WTC11 (cell line): ENCODE measurements around the gene MTTP. TPM values are rescaled to one million over a fixed set of nuclear protein-coding genes. Genes with fewer than 3 reads are reported as not detected.

ENCODE experiments used
- ATF3 ChIP-seq: sonication (generic); formaldehyde crosslinking; conservative IDR thresholded peaks from 2 replicates; pipeline ENCODE4 v1.8.1; 2022; ENCODE audit warnings: mild to moderate bottlenecking, missing genetic modification reagents
- CDX4 ChIP-seq: fragments of 250-450 bp; sonication (Bioruptor Pico); IDR thresholded peaks from 2 replicates; pipeline ENCODE4 v1.9.0; 2021; ENCODE audit warnings: moderate library complexity, mild to moderate bottlenecking, inconsistent platforms, borderline replicate concordance
- CREB1 ChIP-seq: sonication (generic); formaldehyde crosslinking; IDR thresholded peaks from 2 replicates; pipeline ENCODE4 v1.8.0; 2023; ENCODE audit warnings: mild to moderate bottlenecking, missing genetic modification reagents
- CREM ChIP-seq: sonication (generic); formaldehyde crosslinking; IDR thresholded peaks from 2 replicates; pipeline ENCODE4 v1.8.1; 2022; ENCODE audit warnings: mild to moderate bottlenecking, missing genetic modification reagents, moderate library complexity
- ELF4 ChIP-seq: sonication (generic); formaldehyde crosslinking; IDR thresholded peaks from 2 replicates; pipeline ENCODE4 v1.8.1; 2022; ENCODE audit warnings: low read depth, mild to moderate bottlenecking, moderate library complexity, missing genetic modification reagents
- GABPB1 ChIP-seq: sonication (generic); formaldehyde crosslinking; IDR thresholded peaks from 2 replicates; pipeline ENCODE4 v1.8.1; 2023; ENCODE audit warnings: mild to moderate bottlenecking, missing genetic modification reagents
- GTF2I ChIP-seq: fragments of 250-450 bp; sonication (Bioruptor Pico); conservative IDR thresholded peaks from 2 replicates; pipeline ENCODE4 v1.4.0; 2021; ENCODE audit warnings: mild to moderate bottlenecking
- IRF1 ChIP-seq: sonication (generic); formaldehyde crosslinking; IDR thresholded peaks from 2 replicates; pipeline ENCODE4 v1.8.0; 2023; ENCODE audit warnings: missing genetic modification reagents
- KAT7 ChIP-seq: sonication (generic); formaldehyde crosslinking; IDR thresholded peaks from 2 replicates; pipeline ENCODE4 v1.8.1; 2023; ENCODE audit warnings: missing genetic modification reagents, mild to moderate bottlenecking, borderline replicate concordance
- MXD4 ChIP-seq: fragments of 250-450 bp; sonication (Bioruptor Pico); IDR thresholded peaks from 2 replicates; pipeline ENCODE4 v1.8.0; 2021; ENCODE audit warnings: mild to moderate bottlenecking, moderate library complexity, borderline replicate concordance
- RELA ChIP-seq: sonication (generic); formaldehyde crosslinking; IDR thresholded peaks from 2 replicates; pipeline ENCODE4 v1.8.1; 2022; ENCODE audit warnings: missing genetic modification reagents, mild to moderate bottlenecking, borderline replicate concordance
- SMAD3 ChIP-seq: sonication (generic); formaldehyde crosslinking; IDR thresholded peaks from 2 replicates; pipeline ENCODE4 v1.8.0; 2022; ENCODE audit warnings: missing genetic modification reagents, mild to moderate bottlenecking, borderline replicate concordance
- TEAD4 ChIP-seq: sonication (generic); formaldehyde crosslinking; IDR thresholded peaks from 2 replicates; pipeline ENCODE4 v1.8.0; 2022; ENCODE audit warnings: mild to moderate bottlenecking, missing genetic modification reagents
- USF1 ChIP-seq: sonication (generic); formaldehyde crosslinking; IDR thresholded peaks from 2 replicates; pipeline ENCODE4 v1.8.0; 2022; ENCODE audit warnings: mild to moderate bottlenecking, missing genetic modification reagents
- ZNF138 ChIP-seq: sonication (generic); formaldehyde crosslinking; conservative IDR thresholded peaks from 2 replicates; pipeline ENCODE4 v1.8.1; 2022; ENCODE audit warnings: mild to moderate bottlenecking, moderate library complexity, missing genetic modification reagents
- ZNF219 ChIP-seq: sonication (generic); formaldehyde crosslinking; IDR thresholded peaks from 2 replicates; pipeline ENCODE4 v1.8.0; 2023; ENCODE audit warnings: missing genetic modification reagents, mild to moderate bottlenecking, borderline replicate concordance
- ZNF232 ChIP-seq: sonication (generic); formaldehyde crosslinking; IDR thresholded peaks from 2 replicates; pipeline ENCODE4 v1.8.0; 2022; ENCODE audit warnings: mild to moderate bottlenecking, missing genetic modification reagents
- total RNA-seq: library from RNA; stranded (reverse); gene quantifications from 3 replicates; pipeline ENCODE4 v1.2.3, GENCODE V29; 2021
- TF ChIP-seq, protein P1 (sequence below): sonication (generic); formaldehyde crosslinking; IDR thresholded peaks from 2 replicates; pipeline ENCODE4 v1.8.0; 2023; ENCODE audit warnings: missing genetic modification reagents, mild to moderate bottlenecking, borderline replicate concordance
- TF ChIP-seq, protein P2 (sequence below): sonication (generic); formaldehyde crosslinking; IDR thresholded peaks from 2 replicates; pipeline ENCODE4 v1.8.1; 2022; ENCODE audit warnings: mild to moderate bottlenecking, moderate library complexity, missing genetic modification reagents

The MTTP gene
- total RNA-seq, 1 experiment from 2014 or later = 0.26 TPM

- TF ChIP-seq, protein P1, sequence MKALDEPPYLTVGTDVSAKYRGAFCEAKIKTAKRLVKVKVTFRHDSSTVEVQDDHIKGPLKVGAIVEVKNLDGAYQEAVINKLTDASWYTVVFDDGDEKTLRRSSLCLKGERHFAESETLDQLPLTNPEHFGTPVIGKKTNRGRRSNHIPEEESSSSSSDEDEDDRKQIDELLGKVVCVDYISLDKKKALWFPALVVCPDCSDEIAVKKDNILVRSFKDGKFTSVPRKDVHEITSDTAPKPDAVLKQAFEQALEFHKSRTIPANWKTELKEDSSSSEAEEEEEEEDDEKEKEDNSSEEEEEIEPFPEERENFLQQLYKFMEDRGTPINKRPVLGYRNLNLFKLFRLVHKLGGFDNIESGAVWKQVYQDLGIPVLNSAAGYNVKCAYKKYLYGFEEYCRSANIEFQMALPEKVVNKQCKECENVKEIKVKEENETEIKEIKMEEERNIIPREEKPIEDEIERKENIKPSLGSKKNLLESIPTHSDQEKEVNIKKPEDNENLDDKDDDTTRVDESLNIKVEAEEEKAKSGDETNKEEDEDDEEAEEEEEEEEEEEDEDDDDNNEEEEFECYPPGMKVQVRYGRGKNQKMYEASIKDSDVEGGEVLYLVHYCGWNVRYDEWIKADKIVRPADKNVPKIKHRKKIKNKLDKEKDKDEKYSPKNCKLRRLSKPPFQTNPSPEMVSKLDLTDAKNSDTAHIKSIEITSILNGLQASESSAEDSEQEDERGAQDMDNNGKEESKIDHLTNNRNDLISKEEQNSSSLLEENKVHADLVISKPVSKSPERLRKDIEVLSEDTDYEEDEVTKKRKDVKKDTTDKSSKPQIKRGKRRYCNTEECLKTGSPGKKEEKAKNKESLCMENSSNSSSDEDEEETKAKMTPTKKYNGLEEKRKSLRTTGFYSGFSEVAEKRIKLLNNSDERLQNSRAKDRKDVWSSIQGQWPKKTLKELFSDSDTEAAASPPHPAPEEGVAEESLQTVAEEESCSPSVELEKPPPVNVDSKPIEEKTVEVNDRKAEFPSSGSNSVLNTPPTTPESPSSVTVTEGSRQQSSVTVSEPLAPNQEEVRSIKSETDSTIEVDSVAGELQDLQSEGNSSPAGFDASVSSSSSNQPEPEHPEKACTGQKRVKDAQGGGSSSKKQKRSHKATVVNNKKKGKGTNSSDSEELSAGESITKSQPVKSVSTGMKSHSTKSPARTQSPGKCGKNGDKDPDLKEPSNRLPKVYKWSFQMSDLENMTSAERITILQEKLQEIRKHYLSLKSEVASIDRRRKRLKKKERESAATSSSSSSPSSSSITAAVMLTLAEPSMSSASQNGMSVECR (CRISPR knock-in tag) = 0 out of 2 replicates have a peak, but pooled peaks have one; percentile 76
- TF ChIP-seq IRF1 (CRISPR knock-in tag) (no peak), RELA (CRISPR knock-in tag) (no peak), ZNF232 (CRISPR knock-in tag) (no peak), TEAD4 (peak; percentile 25; the same call in 1 of the 2 replicates), USF1 (CRISPR knock-in tag) (0 out of 2 replicates have a peak, but pooled peaks have one; percentile 47), SMAD3 (CRISPR knock-in tag) (no peak), GABPB1 (peak; percentile 68), ZNF219 (CRISPR knock-in tag) (no peak), CDX4 (CRISPR knock-in tag) (no peak), ZNF138 (CRISPR knock-in tag) (no peak), KAT7 (CRISPR knock-in tag) (no peak), MXD4 (no peak), CREB1 (CRISPR knock-in tag) (peak; percentile 75; the same call in 1 of the 2 replicates), CREM (CRISPR knock-in tag) (peak; percentile 98), GTF2I (CRISPR knock-in tag) (no peak), ATF3 (CRISPR knock-in tag) (no peak), ELF4 (no peak)
- TF ChIP-seq, protein P2, sequence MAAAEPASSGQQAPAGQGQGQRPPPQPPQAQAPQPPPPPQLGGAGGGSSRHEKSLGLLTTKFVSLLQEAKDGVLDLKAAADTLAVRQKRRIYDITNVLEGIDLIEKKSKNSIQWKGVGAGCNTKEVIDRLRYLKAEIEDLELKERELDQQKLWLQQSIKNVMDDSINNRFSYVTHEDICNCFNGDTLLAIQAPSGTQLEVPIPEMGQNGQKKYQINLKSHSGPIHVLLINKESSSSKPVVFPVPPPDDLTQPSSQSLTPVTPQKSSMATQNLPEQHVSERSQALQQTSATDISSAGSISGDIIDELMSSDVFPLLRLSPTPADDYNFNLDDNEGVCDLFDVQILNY (CRISPR knock-in tag) = 0 out of 2 replicates have a peak, but pooled peaks have one; percentile 47
These were observed 11.1 kb upstream of the MTTP start, which contains the start of gene TRMT10A (continued) for GRCh38 chr4:99563310-99564186.
